ENCODE measurements around the gene SH3BP4.

SH3BP4 gene

DNA sequence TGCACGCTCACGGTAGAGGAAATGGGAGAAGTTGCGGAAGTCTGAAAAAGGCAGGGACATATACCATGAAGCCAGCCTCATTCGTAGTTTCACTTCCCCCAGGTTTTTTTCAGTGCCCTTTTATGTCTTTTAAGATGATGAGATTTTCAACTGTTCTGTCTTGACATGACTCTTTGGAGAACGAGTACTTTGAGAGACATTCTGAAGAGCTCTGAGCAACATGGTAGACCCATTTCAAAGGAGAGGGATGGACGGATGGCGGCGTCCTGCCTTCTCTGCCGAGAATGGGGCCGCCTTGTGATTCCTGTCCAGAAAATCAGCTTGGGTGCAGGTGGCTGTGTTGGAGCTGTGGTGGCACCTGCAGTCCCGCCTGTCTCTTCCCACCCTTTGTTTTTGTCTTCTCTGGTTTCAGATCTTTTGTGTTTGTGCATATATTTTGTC lies 41.7 kb downstream of the SH3BP4 start:
- no peak for DNase-seq (ENCODE audit: low read depth)
- H3K4me3 ChIP-seq (ENCODE audit: low read length): no peak overlapping the region
- TF ChIP-seq, protein P1, sequence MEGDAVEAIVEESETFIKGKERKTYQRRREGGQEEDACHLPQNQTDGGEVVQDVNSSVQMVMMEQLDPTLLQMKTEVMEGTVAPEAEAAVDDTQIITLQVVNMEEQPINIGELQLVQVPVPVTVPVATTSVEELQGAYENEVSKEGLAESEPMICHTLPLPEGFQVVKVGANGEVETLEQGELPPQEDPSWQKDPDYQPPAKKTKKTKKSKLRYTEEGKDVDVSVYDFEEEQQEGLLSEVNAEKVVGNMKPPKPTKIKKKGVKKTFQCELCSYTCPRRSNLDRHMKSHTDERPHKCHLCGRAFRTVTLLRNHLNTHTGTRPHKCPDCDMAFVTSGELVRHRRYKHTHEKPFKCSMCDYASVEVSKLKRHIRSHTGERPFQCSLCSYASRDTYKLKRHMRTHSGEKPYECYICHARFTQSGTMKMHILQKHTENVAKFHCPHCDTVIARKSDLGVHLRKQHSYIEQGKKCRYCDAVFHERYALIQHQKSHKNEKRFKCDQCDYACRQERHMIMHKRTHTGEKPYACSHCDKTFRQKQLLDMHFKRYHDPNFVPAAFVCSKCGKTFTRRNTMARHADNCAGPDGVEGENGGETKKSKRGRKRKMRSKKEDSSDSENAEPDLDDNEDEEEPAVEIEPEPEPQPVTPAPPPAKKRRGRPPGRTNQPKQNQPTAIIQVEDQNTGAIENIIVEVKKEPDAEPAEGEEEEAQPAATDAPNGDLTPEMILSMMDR (conservative IDR thresholded peaks at IDR 0.05; ENCODE audit: low read depth, low read length): no peak

DNA sequence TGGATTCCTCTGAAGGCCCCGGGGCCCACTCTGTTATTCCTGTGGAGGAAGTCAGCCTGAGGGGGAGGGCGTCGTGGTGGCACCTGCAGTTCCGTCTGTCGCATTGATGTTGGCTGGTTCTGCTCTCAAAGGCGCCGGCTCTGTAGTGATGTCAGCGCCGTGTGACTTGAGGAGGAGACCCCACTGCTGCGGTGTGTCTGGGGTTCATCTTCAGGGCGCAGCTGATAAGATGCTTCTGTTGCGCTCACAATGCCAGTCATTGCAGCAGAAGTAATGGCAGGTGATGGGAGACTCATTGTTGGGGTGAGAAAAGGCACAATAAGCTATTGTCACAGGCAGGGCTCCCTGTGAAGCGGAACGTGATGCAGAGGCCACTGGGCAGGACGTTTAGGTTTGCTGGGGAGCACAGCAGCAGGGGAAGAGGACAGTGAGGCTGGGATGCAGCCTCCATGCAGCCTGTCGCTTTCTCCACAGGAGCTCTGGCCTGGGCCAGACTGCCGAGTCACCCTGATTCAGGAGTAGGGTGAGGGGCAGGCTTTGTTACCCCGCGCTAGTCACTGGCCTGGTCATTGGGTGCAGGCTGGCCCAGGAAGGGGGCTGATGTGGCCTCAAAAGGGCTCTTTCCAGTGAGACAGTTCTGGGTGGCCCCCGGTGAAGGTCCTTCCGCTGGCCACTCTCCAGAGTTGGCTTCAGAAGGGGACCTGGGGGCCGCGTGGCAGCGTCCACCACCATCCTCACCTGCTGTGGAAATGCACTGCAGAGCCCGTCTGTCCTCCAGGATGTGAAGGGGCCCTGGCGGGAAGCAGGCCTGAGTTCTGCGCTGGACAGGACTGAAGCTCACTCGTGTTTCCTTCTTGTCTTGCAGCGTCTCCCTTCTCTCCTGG lies 42.9 kb downstream of the SH3BP4 start:
- TF ChIP-seq, protein P1 (conservative IDR thresholded peaks at IDR 0.05; ENCODE audit: low read depth, low read length): no peak
- H3K4me3 ChIP-seq (ENCODE audit: low read length): no peak overlapping the region
- DNase-seq (ENCODE audit: low read depth): no peak

DNA sequence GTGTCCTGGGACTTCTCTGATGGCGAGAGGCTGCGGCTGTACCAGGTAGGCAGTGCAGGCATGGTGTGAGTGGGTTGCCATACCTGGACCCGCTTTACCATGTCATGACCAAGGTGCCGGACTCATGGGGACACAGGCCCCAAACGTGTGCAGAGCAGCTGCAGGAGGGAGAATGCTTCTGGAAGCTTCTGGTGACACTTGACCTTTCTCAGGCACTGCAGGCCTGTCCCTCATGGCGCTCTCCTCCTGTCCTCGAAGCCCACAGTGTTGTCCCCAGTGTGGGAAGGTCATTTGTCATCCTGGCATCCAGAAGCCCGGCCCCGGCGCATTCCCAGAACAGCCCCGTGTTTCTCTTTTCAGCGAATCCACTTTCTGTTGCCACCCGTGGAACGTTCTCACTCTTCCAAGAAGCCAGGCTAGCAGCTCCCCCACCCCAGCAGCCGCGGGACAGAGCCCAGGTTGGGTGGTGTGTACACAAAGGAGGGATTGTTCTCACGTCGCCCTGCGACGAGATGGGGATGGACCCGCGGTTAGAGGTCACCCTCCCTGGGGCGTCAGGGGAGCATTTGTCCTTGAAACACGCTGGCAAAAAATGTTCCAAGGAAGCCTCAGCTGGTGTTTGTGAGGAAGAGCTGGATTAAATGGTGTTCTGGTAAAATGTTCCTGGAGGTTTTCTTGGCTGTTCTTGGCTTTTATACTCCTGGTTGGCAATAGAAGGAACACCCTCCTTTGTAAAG lies 43.7 kb downstream of the SH3BP4 start:
- TF ChIP-seq, protein P1 (conservative IDR thresholded peaks at IDR 0.05; ENCODE audit: low read depth, low read length): no peak
- H3K4me3 ChIP-seq (ENCODE audit: low read length): no peak overlapping the region
- DNase-seq (ENCODE audit: low read depth): no peak

DNA sequence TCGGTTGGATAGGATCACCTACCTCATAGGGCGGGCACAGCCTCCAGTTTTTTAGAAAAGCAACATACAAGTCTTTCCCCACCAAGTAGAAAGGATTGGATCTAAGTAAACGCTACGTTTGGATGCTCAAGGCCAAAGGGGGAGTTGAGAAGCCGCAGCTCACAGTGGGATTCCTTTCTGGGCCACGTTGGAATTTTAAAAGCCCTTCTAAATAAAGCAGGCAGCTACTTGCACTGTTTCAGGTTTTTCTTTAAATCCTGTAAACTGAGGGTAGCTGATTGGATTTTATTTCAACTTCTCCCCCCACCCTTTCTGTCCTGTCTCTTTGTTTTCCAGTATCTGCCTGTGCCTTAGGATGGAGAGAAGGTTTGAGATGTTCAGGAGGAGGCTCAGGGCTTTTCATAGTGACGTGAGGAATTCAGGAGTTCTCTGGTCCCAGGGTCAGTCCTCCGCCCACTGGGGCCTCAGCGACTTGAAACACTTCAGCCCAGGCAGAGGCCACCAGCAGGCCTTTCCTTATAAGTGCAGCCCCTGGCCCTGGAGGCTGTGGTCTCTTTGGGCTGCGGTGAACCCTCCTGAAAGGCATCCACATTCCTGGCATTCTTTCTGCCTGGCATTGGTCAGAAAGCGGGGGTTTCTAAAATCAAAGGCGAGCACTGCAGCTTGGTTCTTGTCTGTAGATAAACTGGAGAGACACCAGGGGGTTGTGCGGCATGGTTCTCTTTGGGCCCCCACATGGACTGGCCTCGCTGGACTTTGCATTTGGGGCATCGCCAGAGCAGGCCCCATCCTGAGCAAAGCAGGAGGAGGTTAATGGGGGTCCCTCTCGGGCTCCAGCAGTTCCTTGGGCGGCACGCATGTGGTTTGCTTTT lies 44.5 kb downstream of the SH3BP4 start:
- TF ChIP-seq, protein P1 (conservative IDR thresholded peaks at IDR 0.05; ENCODE audit: low read depth, low read length): peak; percentile 52

DNA sequence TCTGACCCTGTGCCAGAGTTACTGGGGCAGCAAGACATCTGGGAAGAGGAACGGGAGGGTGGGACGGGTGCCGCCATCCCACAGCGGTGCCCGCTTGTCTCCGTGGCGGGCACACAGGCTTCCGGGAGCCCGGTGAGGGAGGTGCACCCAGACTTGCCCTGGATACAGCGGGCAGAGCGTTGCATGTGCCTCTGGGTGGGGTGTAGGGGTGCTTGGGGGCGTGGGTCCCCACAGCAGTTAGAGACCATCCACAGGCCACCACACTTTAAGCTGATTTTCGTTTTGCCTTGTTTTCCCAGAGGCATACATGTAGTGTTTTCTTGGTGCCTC lies 45.1 kb downstream of the SH3BP4 start:
- TF ChIP-seq, protein P1 (conservative IDR thresholded peaks at IDR 0.05; ENCODE audit: low read depth, low read length): no peak
- no peak overlapping the region for H3K4me3 ChIP-seq (ENCODE audit: low read length)
- DNase-seq (ENCODE audit: low read depth): no peak

More for the DNA sequence above, 44.5 kb downstream of the SH3BP4 start:
- peak; percentile 84 for DNase-seq (ENCODE audit: low read depth)
- no peak overlapping the region for H3K4me3 ChIP-seq (ENCODE audit: low read length)

DNA sequence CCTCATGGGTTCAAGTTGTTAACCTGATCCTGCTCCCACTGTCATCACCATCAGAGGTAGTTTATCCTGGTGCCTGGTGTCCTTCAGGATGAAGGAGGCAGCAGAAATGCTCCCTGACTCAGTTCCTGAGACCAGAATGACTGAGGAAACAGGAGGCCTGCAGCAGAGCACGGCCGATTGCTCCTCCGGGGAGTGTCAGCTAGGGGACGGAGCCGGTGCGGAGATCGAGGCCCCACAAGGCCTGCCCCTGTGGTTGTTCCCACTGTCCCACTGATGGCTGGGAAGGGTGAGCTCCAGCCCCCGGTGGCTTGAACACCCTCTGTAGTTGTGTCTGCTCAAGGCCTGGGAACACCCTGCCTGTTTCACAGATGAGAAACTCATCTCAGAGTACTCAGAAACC lies 45.6 kb downstream of the SH3BP4 start:
- H3K4me3 ChIP-seq (ENCODE audit: low read length): no peak overlapping the region
- no peak for DNase-seq (ENCODE audit: low read depth)
- TF ChIP-seq, protein P1 (conservative IDR thresholded peaks at IDR 0.05; ENCODE audit: low read depth, low read length): no peak

Measured in retinal pigment epithelial cell (primary cell).